Caco-2 (cell line): Measurements from ENCODE around the gene ARL8B. TPM values are rescaled to one million over a fixed set of nuclear protein-coding genes. Genes with fewer than 3 reads are reported as not detected.

Source experiments
- BruUV-seq: library from RNA; stranded (reverse); fragments of 400-500 nt; replicated peaks from 2 replicates; lab custom pipeline; 2021; lab: Mats Ljungman, UMichigan
- CTCF ChIA-PET: fragments of 300-600 bp; sonication (Branson Sonifier 250); formaldehyde crosslinking; loops from one replicate; lab custom pipeline; 2022; ENCODE audit warnings: antibody characterized with exemption; lab: Charles Lee
- POLR2A ChIA-PET: fragments of 300-600 bp; sonication (Branson Sonifier 250); formaldehyde crosslinking; loops from one replicate; lab custom pipeline; 2022; ENCODE audit warnings: antibody characterized with exemption; lab: Charles Lee
- DNase-seq, 2 experiments: peaks; one replicate each; pipeline versions ENCODE4 v3.0.0 to v3.0.0-alpha.2; 2020 to 2022
- H3K27me3 ChIP-seq: replicated peaks from 2 replicates; pipeline ENCODE4 v1.6.0; 2011; ENCODE audit warnings: low read length; ENCODE audit not compliant: control insufficient read depth, insufficient read depth
- H3K36me3 ChIP-seq: 2 replicates; pipeline ENCODE4 v1.5.1; 2011; ENCODE audit warnings: low read length; ENCODE audit not compliant: control insufficient read depth, insufficient read depth
- H3K4me1 ChIP-seq: fragments of 250-450 bp; sonication (Bioruptor Pico); 2 replicates; pipeline ENCODE4 v1.5.1; 2020; ENCODE audit warnings: mild to moderate bottlenecking
- H3K4me3 ChIP-seq: 2 replicates; pipeline ENCODE4 v1.5.1; 2011; ENCODE audit warnings: low read depth, mild to moderate bottlenecking, control low read depth, low read length
- H3K9me3 ChIP-seq: fragments of 250-450 bp; sonication (Bioruptor Pico); 2 replicates; pipeline ENCODE4 v1.5.1; 2020; ENCODE audit warnings: mild to moderate bottlenecking, moderate library complexity
- H3K27ac Mint-ChIP-seq: one replicate; pipeline ENCODE4 v1.8.0; 2022; ENCODE audit warnings: mixed read lengths; ENCODE audit not compliant: unreplicated experiment
- H3K27me3 Mint-ChIP-seq: one replicate; pipeline ENCODE4 v1.8.0; 2022; ENCODE audit warnings: mixed read lengths; ENCODE audit not compliant: insufficient read depth, unreplicated experiment
- H3K36me3 Mint-ChIP-seq: one replicate; pipeline ENCODE4 v1.8.0; 2022; ENCODE audit warnings: mild to moderate bottlenecking, mixed read lengths; ENCODE audit not compliant: insufficient read depth, unreplicated experiment
- H3K4me1 Mint-ChIP-seq: one replicate; pipeline ENCODE4 v1.8.0; 2022; ENCODE audit warnings: low read depth, mixed read lengths; ENCODE audit not compliant: unreplicated experiment
- H3K4me3 Mint-ChIP-seq: one replicate; pipeline ENCODE4 v1.8.0; 2022; ENCODE audit warnings: mild to moderate bottlenecking, moderate library complexity, mixed read lengths; ENCODE audit not compliant: unreplicated experiment
- H3K9me3 Mint-ChIP-seq: one replicate; pipeline ENCODE4 v1.8.0; 2022; ENCODE audit warnings: mixed read lengths; ENCODE audit not compliant: unreplicated experiment
- CTCF ChIP-seq, 2 experiments: fragments of 200-600 bp in 1 of 2; IDR thresholded peaks; 1 replicate in 1 of 2; 2 replicates in 1 of 2; pipeline versions ENCODE4 v1.5.1 to v1.8.0; 2011 to 2022; ENCODE audit warnings: antibody characterized with exemption in 1 of 2, control low read depth in 1 of 2, inconsistent platforms in 1 of 2, low read depth in 1 of 2, low read length in 1 of 2, mild to moderate bottlenecking in 1 of 2, moderate library complexity in 1 of 2; ENCODE audit not compliant: insufficient read depth in 1 of 2, severe bottlenecking in 1 of 2, unreplicated experiment in 1 of 2
- intact Hi-C: fragments of 100-400 bp; cut with micrococcal nuclease; formaldehyde crosslinking; loops from one replicate; pipeline ENCODE4 v1.10.0; 2022; ENCODE audit not compliant: unreplicated experiment
- total RNA-seq: library from RNA; stranded (reverse); gene quantifications from 2 replicates; pipeline ENCODE4 v1.2.3, GENCODE V29; 2022

The ARL8B gene
- total RNA-seq, 1 experiment from 2014 or later: 65.0 TPM

GRCh38 chr3:5155241-5155640, 33.1 kb downstream of the ARL8B start:
- Mint-ChIP-seq H3K4me3 (no peak overlapping the region), H3K9me3 (no peaks in the 10 kb centered on the region), H3K27ac (no peak overlapping the region), H3K4me1 (no peaks in the 10 kb centered on the region), H3K27me3 (no peaks in the 10 kb centered on the region), H3K36me3 (peaks cover 13% of the 10 kb centered on the region)
- intact Hi-C loops: no loop called here
- peaks cover 4% of the 10 kb centered on the region; the same call in 1 of the 2 replicates for H3K4me1 ChIP-seq
- H3K36me3 ChIP-seq: no peaks in the 10 kb centered on the region
- H3K27me3 ChIP-seq: no peaks in the 10 kb centered on the region
- TF ChIP-seq CTCF (IDR thresholded peaks at IDR 0.05; ENCODE audit: insufficient read depth in 1 of 2, low read depth in 1 of 2, low read length in 1 of 2, severe bottlenecking in 1 of 2, unreplicated experiment in 1 of 2): no peak
- no peaks in the 10 kb centered on the region for H3K9me3 ChIP-seq
- POLR2A ChIA-PET: no interaction called here
- DNase-seq: no peak
- no peak overlapping the region for H3K4me3 ChIP-seq
- CTCF ChIA-PET: no interaction called here
- BruUV-seq: no TSS peak

GRCh38 chr3:5160321-5160720, 38.2 kb downstream of the ARL8B start:
- H3K27me3 Mint-ChIP-seq: no peaks in the 10 kb centered on the region
- no peaks in the 10 kb centered on the region for H3K36me3 Mint-ChIP-seq
- H3K4me3 Mint-ChIP-seq: no peak overlapping the region
- peaks cover 14% of the 10 kb centered on the region for H3K4me1 Mint-ChIP-seq
- DNase-seq: no peak
- POLR2A ChIA-PET: no interaction called here
- H3K4me3 ChIP-seq: no peak overlapping the region
- H3K9me3 Mint-ChIP-seq: no peaks in the 10 kb centered on the region
- no peaks in the 10 kb centered on the region for H3K9me3 ChIP-seq
- BruUV-seq: no TSS peak
- intact Hi-C loops: no loop called here
- H3K27me3 ChIP-seq: no peaks in the 10 kb centered on the region
- no peaks in the 10 kb centered on the region for H3K36me3 ChIP-seq
- no peak for TF ChIP-seq CTCF (IDR thresholded peaks at IDR 0.05; ENCODE audit: insufficient read depth in 1 of 2, low read depth in 1 of 2, low read length in 1 of 2, severe bottlenecking in 1 of 2, unreplicated experiment in 1 of 2)
- peaks cover 20% of the 10 kb centered on the region for H3K4me1 ChIP-seq
- CTCF ChIA-PET: no interaction called here
- H3K27ac Mint-ChIP-seq: no peak overlapping the region

GRCh38 chr3:5160940-5161858, 39.1 kb downstream of the ARL8B start:
- H3K36me3 Mint-ChIP-seq: no peaks in the 10 kb centered on the region
- Histone ChIP-seq H3K36me3 (no peaks in the 10 kb centered on the region), H3K4me3 (no peak overlapping the region), H3K27me3 (no peaks in the 10 kb centered on the region), H3K4me1 (peaks cover 20% of the 10 kb centered on the region), H3K9me3 (no peaks in the 10 kb centered on the region)
- H3K27ac Mint-ChIP-seq: peak overlapping the region; percentile 32
- H3K4me3 Mint-ChIP-seq: no peak overlapping the region
- TF ChIP-seq CTCF (IDR thresholded peaks at IDR 0.05; ENCODE audit: insufficient read depth in 1 of 2, low read depth in 1 of 2, low read length in 1 of 2, severe bottlenecking in 1 of 2, unreplicated experiment in 1 of 2): no peak
- H3K9me3 Mint-ChIP-seq: no peaks in the 10 kb centered on the region
- intact Hi-C loops: no loop called here
- no peak for DNase-seq
- peaks cover 14% of the 10 kb centered on the region for H3K4me1 Mint-ChIP-seq
- ChIA-PET CTCF (no interaction called here), POLR2A (no interaction called here)
- BruUV-seq: no TSS peak
- no peaks in the 10 kb centered on the region for H3K27me3 Mint-ChIP-seq
